OCI-LY3 (cell line): Measurements from ENCODE around the gene SDHAF1.

Experiments used
- EZH2phosphoT487 ChIP-seq: fragments of 200-600 bp; shearing (Covaris generic); IDR thresholded peaks from 2 replicates; pipeline ENCODE4 v1.6.1; 2018; ENCODE audit warnings: antibody characterized with exemption, mixed run types, low read depth
- TF ChIP-seq, protein P1 (sequence below): fragments of 200-600, 300-600 bp; sonication (generic); IDR thresholded peaks from 2 replicates; pipeline ENCODE4 v1.5.1; 2014; ENCODE audit warnings: antibody characterized with exemption, low read length, low read depth

DNA sequence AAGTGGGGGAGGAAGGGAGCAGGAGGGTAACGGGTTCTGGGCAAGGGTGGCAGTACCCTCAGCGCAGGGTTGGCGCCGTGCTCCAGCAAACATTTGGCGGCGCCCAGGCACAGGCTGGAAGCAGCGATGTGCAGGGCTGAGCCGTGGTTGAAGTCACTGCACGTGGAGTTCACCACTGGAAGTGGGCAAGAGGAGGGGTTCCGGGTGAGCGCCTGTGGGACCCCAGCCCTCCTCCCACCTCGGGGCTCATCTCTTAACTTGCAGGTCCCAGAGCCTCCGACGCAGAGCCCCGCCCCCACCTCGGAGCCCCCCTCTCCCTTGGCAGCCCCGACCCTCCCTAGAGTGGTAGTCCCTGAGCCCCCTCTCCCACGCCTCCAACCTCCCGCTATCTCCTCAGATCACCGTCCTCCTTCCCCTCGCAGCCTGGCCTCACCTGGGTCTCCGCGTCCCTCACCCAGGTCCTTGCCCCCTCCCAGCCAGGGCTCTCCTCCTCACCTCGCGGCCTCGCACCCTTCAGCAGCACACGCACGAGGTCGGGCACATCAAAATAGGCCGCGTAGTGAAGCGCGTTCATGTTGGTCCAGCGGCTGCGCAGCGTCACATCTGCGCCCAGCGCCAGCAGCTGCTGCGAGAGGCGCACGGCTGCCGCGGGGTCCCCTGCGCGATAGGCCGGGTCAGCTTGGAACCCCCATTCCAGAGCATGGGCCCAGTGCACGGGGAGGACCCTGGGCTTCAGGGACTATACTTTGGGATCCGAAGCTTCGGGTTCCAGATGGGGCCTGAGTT is 31.3 kb downstream of the SDHAF1 start:
- TF ChIP-seq, protein P1, sequence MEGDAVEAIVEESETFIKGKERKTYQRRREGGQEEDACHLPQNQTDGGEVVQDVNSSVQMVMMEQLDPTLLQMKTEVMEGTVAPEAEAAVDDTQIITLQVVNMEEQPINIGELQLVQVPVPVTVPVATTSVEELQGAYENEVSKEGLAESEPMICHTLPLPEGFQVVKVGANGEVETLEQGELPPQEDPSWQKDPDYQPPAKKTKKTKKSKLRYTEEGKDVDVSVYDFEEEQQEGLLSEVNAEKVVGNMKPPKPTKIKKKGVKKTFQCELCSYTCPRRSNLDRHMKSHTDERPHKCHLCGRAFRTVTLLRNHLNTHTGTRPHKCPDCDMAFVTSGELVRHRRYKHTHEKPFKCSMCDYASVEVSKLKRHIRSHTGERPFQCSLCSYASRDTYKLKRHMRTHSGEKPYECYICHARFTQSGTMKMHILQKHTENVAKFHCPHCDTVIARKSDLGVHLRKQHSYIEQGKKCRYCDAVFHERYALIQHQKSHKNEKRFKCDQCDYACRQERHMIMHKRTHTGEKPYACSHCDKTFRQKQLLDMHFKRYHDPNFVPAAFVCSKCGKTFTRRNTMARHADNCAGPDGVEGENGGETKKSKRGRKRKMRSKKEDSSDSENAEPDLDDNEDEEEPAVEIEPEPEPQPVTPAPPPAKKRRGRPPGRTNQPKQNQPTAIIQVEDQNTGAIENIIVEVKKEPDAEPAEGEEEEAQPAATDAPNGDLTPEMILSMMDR: no peak
- no peak for TF ChIP-seq EZH2phosphoT487
